ELR (cell line): ENCODE results near the gene PLXND1.
A peak's percentile ranks its signal among the peaks of the same experiment; 100 is the strongest.

Source experiments
- DNase-seq: peaks from one replicate; pipeline ENCODE4 v3.0.0-alpha.2; 2015; ENCODE audit warnings: low read depth

PLXND1 gene

GRCh38 chr3:129599607-129600006, 6.9 kb downstream of the PLXND1 start:
- peak; percentile 86 for DNase-seq

GRCh38 chr3:129599073-129599472, 7.4 kb downstream of the PLXND1 start:
- no peak for DNase-seq

- DNase-seq: no peak
Measured at GRCh38 chr3:129598484-129598883, 8.0 kb downstream of the PLXND1 start.

GRCh38 chr3:129598000-129598381, 8.5 kb downstream of the PLXND1 start:
- peak; percentile 51 for DNase-seq

GRCh38 chr3:129597087-129597999, 9.1 kb downstream of the PLXND1 start:
- DNase-seq: peak; percentile 46

- DNase-seq: peak; percentile 80
Measured at GRCh38 chr3:129596194-129597086, 10.0 kb downstream of the PLXND1 start.

- no peak for DNase-seq
Measured at GRCh38 chr3:129595544-129596193, 10.8 kb downstream of the PLXND1 start.

- no peak for DNase-seq
Measured at GRCh38 chr3:129594907-129595390, 11.5 kb downstream of the PLXND1 start.

GRCh38 chr3:129594409-129594808, 12.1 kb downstream of the PLXND1 start:
- DNase-seq: no peak

- no peak for DNase-seq
Measured at GRCh38 chr3:129593595-129594339, 12.7 kb downstream of the PLXND1 start.

GRCh38 chr3:129593230-129593594, 13.3 kb downstream of the PLXND1 start:
- no peak for DNase-seq

- DNase-seq: no peak
Measured at GRCh38 chr3:129592381-129593131, 13.9 kb downstream of the PLXND1 start.

GRCh38 chr3:129591932-129592331, 14.5 kb downstream of the PLXND1 start:
- DNase-seq: no peak

- no peak for DNase-seq
Measured at GRCh38 chr3:129590215-129590614, 16.3 kb downstream of the PLXND1 start.

GRCh38 chr3:129587566-129588210, 18.8 kb downstream of the PLXND1 start:
- DNase-seq: peak; percentile 16

- DNase-seq: no peak
Measured at GRCh38 chr3:129586746-129587430, 19.6 kb downstream of the PLXND1 start.

- DNase-seq: no peak
Measured at GRCh38 chr3:129585949-129586657, 20.4 kb downstream of the PLXND1 start.

GRCh38 chr3:129584631-129585030, 21.8 kb downstream of the PLXND1 start:
- no peak for DNase-seq

GRCh38 chr3:129583289-129583688, 23.2 kb downstream of the PLXND1 start:
- no peak for DNase-seq
